ENCODE data around the gene FANK1.
"Not testable (repeated sequence)": the region's sequence is repeated elsewhere in the genome, so short reads cannot be mapped to it uniquely, and the experiment has no call there.

FANK1 gene

GRCh38 chr10:125928928-125929585, 32.7 kb downstream of the FANK1 start:
- no peak for DNase-seq (ENCODE audit: low read depth)

GRCh38 chr10:125929618-125930017, 33.3 kb downstream of the FANK1 start:
- DNase-seq (ENCODE audit: low read depth) = no peak

DNA sequence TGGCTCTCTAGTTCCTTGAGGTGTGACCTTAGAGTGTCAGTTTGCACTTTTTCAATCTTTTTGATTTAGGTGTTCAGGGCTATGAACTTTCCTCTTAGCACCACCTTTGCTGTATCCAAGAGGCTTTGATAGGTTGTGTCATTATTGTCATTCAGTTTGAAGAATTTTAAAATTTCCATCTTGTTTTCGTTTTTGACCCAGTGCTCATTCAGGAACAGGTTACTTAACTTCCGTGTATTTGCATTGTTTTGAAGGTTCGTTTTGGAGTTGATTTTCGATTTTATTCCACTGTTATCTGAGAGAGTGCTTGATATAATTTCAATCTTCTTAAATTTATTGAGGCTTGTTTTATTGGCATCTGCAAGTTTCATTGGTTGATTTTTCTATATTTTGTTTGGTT, 37.3 kb downstream of the FANK1 start:
- DNase-seq (ENCODE audit: low read depth) = no peak

DNA sequence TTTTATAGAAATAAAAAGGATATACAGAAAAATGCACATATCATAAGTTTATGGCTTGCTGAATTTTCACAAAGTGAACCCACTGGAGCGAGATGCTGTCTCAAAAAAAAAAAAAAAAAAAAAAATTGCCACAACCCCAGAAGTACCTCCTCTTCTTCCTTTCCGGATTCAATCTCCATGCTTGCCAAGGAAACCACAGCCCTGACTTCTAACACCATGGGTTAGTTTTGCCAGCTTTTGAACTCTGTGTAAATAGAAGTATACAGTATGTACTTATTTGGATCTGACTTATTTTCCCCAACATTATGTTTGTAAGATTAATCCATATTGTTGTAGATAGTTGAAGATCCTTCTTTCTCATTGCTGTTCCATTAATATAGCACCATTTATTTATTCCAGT, 40.0 kb downstream of the FANK1 start:
- no peak for DNase-seq (ENCODE audit: low read depth)

GRCh38 chr10:125940515-125940914, 44.2 kb downstream of the FANK1 start:
- DNase-seq (ENCODE audit: low read depth) = no peak

DNA sequence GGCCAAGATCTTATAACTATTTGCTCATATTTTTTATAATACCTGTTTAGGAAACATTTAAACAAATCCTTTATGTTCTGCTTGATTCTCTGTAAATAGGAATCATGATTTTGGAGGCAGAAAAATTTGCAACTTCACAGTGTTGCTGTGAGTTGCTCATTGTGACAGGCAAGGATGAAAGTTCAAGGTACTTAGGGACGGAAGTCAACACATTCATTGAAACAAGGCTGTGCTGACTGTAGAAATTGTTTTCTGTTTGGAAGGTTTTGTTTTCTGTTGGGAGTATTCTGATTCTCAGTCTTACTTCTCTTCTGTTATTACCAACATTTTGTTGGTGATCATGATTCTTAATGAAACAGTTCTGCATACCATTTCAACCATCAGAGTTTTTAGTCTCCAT, 54.9 kb downstream of the FANK1 start:
- DNase-seq (ENCODE audit: low read depth) = no peak

DNA sequence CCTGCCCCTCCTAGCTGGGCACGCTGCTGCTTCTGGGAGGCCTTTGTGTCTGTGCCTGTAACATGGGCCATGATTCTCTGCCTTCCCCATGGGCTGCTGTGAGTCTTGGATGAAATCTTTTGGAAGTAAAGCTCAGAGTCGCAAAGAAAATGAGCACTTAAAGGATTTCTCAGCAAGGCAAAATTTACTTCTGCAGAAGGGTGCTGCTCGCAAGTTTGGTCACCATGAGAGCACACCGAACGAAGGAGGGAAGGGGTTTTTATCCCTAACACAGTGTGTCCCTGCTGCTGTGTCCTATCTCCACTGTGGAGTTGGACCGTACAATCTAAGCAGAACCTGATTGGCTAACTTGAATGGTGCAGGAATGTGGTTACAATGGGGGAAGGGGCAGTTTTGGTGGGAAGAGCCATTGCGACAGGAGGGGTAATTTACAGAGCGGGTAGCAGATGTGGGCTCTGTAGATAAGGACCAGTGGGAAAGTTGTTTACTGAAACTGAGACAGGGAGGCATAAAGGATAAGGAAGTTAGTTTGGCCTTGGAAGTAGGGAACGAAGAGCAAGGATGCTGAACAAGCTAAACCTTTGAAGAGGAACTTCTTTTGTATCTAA, 57.5 kb downstream of the FANK1 start:
- DNase-seq (ENCODE audit: low read depth) = no peak

GRCh38 chr10:125955766-125956165, 59.4 kb downstream of the FANK1 start:
- DNase-seq (ENCODE audit: low read depth) = no peak

GRCh38 chr10:125961743-125962142, 65.4 kb downstream of the FANK1 start:
- DNase-seq (ENCODE audit: low read depth) = no peak

- DNase-seq (ENCODE audit: low read depth) = no peak
Measured at GRCh38 chr10:125962200-125962599, 65.8 kb downstream of the FANK1 start.

GRCh38 chr10:125964558-125964957, 68.2 kb downstream of the FANK1 start:
- DNase-seq (ENCODE audit: low read depth) = no peak

GRCh38 chr10:125967533-125967932, 71.2 kb downstream of the FANK1 start:
- no peak for DNase-seq (ENCODE audit: low read depth)

GRCh38 chr10:125970077-125970630, 73.8 kb downstream of the FANK1 start:
- DNase-seq (ENCODE audit: low read depth) = not testable (repeated sequence)

DNA sequence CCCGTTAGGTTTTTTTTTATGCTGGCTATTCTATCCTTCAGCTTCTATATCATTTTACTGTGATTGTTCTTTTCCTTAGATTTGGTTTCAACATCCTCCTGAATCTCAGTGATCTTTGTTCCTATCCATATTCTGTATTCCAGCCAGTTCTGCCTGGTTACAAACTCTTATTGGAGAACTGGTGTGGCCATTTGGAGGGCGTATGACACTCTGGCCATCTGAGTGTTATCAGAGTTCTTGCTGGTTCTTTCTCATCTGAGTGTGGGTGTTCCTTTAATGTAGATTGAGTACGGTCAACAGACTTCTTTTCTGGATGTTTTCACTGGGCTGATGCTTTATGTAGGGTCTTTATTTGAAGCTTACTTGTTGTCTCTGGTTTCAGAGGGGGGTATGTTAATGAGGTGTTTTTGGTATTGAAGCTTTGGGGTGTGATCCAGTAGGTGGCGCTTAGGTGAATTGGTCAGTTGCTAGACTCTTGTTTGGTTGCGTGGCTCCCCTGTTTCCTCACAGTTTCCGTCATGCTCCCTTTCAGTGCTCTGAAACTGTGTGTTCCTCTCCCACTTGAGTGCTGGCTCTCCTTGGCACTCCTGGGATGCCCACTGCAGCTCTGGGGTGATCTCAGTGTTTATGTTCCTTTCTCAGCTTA, 80.7 kb downstream of the FANK1 start:
- no peak for DNase-seq (ENCODE audit: low read depth)

DNA sequence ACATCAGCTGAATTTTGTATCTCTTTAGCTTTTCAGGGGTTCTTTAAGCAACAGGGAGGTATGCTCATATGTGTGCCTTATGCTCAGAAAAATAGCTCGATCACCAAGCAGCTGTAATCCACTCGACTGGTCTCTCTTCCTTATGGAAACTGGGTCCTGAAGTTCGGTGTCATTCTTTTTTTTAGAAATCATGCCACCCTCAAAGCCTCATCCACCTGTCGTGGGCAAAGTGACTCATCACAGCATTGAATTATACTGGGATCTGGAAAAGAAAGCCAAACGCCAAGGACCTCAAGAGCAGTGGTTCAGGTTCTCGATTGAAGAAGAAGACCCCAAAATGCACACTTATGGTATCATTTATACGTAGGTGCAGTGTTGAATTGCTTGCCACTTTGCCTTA, 83.6 kb downstream of the FANK1 start:
- DNase-seq (ENCODE audit: low read depth) = no peak

DNA sequence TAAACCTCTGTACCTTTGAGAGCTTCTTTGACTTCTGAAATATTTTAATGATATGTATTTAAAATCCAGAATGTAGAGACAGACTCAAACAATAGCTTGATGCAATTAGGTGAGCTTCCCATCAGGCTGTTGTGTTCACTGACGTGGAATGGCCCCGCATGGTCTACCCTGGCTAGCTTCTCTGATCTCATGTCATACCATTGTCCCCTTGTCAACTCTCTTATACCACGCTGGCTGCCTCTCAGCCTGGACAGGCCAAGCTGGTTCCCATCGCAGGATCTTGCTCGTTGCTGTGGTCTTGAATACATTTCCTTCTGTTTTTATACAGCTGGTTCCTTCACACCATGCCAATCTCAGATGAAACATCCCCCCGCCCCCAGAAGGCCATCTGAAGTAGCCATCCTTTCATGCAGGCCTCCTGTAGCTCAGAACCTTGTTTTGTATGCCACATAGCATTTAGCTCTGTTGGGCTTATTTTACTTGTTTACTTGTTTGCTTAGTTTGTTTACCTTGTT, 84.2 kb downstream of the FANK1 start:
- no peak for DNase-seq (ENCODE audit: low read depth)

DNA sequence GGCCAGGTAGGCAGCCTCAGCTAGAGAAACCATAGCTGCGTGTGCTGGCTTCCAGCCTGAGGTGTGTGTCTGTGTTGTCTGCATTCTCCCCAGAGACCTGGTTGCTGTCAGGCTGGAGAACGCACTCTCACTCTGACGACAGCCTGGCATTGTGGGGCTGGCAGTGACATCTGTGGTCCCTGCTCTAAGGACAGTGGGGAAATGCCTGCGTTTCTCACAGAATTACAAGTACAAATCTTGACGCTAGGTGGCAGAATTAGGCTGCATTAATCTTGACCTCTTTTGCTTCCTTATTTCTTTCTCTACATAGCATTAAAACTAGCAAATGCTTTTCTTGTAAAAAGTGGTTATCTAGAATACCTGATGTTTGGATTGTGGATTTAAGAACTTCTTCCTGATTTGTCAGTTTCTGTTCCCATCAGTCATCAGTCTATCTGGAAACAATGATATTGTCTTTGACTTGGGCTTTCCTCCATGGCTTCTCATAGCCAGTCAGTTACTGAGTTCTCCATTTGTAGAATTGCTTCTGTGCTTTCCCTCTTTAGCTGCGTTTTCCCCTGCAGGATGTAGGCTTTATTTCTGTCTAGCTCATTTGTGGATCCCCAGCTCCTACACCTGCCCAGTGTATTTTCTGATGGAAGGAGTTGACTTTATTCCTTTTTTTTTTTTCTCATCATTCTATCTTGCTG, 86.0 kb downstream of the FANK1 start:
- no peak for DNase-seq (ENCODE audit: low read depth)

DNA sequence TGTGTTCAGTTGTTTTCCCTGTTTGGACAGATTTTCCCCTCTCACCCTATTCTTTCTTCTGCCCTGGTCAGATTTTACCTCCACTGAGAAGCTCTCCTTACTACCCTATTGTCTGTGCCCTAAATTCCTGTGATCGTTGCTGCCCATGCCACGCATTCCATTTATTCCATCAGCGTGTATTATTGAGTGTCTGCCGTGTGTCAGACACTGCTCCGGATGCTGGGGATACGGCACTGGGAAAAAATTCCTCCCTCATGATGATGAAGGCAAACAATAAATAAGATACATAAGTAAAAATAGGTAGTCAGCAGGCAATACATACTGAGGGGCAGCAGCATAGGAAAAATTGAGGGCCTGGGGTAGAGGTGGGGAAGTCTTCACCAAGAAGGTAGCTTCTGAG, 86.8 kb downstream of the FANK1 start:
- DNase-seq (ENCODE audit: low read depth) = no peak

- DNase-seq (ENCODE audit: low read depth) = no peak
Measured at GRCh38 chr10:125983656-125984055, 87.3 kb downstream of the FANK1 start.

GRCh38 chr10:125984346-125984745, 88.0 kb downstream of the FANK1 start:
- no peak for DNase-seq (ENCODE audit: low read depth)

GRCh38 chr10:125984865-125985495, 88.6 kb downstream of the FANK1 start:
- no peak for DNase-seq (ENCODE audit: low read depth)
